HG03045 (cell line): ENCODE results near the gene PLPP1.

Source experiments
- ATAC-seq: cut with Tn5 transposase; IDR thresholded peaks from one replicate; pipeline ENCODE4 v1.9.1; 2021; ENCODE audit warnings: mild to moderate bottlenecking, moderate library complexity; ENCODE audit not compliant: unreplicated experiment

PLPP1 gene

DNA sequence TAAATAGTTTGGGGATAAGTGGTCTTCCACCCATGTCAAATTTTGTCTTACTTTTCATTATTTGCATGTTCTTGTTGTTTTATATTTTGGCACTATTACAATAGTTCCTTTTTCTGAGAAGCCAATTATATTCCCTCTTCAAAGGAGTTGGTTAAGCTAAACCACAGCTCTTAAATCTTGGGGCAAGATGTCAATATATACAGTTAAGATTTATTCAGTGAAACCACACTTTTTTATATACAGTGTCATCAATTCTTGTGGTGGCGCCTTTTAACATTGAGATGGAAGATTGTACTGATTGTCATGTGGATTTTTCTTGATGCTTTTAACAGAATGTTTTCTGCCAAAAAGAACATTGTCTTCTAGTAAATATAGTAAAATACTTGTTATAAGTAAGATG, 122.9 kb downstream of the PLPP1 start:
- ATAC-seq, result no peak

DNA sequence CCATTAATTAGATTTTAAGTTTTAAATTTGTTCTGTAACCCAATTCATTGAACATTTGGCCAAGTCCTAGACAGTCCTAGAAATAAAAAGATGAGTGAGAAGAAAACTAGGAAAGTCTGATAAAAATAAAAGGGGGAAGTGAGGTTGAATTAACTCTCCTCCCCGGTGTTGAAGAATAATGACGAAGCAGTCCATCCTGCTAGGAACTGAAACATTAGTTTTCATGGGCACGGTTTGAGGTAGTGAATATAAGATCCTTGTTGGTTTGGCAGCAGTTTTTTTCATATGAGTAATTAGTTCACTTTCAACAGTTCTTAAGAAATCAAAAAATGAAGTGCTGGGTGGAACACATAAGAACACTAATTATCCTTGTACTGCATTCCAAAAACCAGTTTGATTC, 123.9 kb downstream of the PLPP1 start:
- ATAC-seq, result no peak

DNA sequence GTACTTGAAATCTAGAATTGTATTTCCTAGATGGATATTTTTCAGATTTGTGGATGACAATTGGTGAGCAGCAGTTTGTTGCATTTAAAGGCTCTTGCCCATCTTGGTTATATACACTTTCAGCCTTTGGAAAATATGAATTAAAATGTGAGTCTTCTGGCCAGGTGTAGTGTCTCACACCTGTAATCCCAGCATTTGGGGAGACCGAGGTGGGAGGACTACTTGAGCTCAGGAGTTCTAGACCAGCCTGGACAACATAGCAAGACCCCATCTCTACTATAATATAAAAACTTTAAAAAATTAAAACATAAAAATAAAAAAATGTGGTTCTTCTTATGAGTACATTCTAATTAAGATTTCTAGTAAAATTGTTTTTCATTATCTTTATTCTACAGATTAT, 125.0 kb downstream of the PLPP1 start:
- no peak for ATAC-seq

DNA sequence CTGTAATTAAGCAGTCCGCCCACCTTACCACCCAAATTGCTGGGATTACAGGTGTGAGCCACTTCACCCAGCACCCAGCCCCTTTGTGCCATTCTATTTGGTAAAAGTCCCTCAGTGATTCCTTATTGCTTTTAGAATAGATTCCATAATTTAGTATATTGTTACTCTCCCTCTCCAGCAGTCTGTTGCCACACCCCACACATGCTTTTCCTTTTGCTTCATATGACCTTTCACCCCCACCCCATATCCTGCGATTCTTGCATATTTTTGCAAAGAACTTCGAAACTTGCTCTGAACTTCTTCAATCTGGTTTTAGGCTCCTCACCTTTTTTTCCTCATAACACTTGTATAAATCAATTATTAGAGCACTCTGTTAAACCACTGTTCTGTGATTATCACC, 126.8 kb downstream of the PLPP1 start:
- no peak for ATAC-seq

DNA sequence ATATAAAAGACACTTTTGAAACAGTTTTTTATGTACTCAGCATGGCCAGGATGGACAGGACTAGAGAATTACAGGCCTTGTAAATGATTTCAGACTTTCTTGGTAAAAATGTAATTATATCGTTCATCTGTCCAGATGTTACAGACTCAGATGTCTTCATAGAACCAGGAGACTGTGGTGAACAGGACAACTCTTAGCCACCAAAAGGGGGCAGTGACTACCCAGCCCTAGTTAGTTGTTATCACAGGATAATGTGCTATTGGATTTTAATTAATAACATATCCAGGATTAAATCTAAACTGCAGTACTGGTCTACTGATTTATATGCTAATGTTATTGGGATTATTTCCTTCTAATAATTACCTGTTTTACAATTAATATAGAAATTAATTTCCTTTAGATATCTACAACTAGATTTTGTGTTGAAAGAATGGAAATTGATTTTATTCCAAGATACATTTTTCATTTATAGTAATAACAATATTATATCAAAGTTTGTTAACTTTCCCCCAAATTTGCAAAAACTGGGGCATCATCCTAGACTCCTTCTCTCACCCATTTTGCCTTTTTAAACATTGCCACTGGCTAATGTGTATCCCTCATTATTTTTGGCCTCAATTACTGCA, 127.6 kb downstream of the PLPP1 start:
- ATAC-seq, result no peak

DNA sequence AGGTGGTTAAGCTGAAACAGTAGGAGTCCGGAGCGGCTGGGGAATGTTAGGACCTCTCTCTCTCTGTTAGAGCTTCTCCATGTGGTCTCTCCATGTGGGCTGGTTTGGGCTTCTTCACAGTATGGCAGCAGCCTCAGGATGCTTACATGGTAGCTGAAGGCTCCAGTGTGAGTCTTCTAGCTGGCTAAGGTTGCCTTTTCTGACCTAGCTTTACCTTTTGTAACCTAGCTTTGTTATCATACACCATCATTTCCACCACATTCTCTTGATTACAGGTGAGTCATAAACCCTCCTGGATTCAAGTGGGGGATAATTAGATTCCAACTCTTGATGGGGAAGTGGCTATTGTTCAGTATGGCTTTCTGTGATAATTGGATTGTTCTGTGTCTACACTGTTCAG, 128.5 kb downstream of the PLPP1 start:
- no peak for ATAC-seq

DNA sequence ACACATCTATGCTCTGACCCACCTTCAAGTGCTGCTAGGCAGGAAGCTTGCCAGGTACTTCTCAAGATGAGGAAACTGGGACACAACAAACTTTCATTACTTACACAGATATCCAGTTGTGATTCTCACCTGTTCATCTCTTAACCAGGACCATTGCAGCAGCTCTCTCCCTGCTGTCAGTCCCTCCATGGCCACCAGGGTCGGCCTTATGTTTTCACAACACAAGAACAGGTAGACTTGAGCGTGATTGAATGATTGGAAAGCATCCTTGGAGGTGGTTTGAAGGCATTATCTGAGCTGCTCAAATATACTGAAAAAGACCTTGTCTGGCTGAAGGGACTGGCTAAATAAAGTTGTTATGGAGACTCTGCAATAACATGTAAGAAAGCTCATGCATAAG, 132.6 kb downstream of the PLPP1 start:
- ATAC-seq, result no peak

DNA sequence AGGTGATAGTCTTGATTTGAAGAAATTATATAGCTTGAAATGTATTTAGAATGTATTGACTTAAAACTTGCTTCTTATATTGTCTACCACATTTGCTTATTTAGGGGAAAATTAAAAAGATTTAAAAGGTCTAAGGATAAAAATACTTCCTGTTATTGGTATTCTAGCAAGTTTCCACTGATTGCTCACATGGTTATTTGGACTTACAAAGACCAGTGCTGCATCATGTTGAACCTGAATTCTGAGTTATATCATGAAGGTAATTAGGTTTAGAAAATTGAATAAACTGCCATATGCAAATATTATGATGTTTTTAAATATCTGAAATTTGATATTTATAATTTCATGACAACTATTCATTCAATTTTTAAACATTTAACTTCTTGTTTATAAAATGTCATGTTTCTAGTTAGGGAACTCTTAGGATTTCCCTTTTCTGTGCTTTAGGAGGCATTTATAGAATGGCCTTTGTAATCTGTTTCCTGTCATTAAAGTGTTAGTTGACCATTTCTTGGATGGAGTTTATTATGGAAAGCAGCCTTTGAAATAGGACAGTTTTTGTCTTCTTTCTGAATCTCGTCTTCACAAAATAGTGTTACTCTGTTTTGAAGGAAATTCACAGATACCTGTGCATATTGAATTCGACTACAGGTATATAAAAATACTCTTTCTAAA, 141.1 kb downstream of the PLPP1 start:
- no peak for ATAC-seq

DNA sequence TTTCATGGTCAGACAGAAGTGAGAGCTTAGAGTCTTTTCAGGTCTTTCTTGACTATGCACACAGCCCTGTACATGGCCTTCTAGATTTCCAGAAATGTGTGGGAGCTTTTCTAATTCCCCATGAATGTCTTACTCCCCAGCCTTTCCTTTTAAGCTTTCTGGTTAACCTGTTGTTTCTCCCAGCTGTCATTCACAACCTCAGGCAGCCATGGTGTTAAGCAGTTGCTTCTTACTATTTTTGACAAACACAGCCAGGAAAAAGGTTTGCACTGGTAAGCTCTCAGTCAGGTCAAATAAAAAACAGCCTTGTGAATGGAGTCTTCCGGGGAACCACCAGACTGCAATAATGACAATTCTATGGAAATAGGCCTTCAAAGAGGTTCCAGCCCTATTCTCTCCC, 142.1 kb downstream of the PLPP1 start:
- ATAC-seq, result no peak

DNA sequence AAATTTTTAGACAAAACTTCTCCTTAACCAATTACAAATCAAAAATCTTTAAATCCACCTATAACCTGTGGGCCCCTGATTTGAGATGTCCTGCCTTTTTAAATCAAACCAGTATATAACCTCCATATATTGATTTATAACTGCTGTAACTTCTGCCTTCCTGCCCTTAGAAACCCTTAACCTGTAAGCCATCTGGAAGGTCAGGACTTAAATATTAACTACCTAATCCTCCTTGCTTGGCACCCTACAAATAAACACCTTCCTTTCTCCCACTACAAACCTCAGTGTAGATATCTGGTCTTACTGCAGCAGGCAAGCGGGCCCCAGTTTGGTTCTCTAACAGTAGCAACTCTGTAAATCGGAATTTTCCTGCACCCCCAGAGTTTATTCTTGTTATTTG, 143.1 kb downstream of the PLPP1 start:
- ATAC-seq, result no peak

DNA sequence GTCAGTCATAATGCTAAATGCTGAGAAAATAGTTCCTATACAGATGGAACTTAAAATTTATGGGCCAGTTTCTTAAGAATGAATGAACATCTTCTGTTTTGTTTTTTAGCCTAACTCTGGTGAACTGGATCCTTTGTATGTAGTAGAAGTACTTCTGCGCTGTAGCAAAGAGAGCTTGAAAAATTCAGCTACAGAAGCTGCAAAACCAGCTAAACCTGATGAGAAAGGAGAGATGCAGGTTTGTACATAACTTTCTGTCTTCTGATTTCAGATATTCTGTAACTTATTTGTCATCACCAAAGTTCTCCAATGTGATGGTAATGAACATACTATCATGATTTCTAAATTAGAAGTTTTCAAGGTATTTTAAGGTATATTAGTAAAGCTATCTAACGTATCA, 146.9 kb downstream of the PLPP1 start:
- no peak for ATAC-seq

DNA sequence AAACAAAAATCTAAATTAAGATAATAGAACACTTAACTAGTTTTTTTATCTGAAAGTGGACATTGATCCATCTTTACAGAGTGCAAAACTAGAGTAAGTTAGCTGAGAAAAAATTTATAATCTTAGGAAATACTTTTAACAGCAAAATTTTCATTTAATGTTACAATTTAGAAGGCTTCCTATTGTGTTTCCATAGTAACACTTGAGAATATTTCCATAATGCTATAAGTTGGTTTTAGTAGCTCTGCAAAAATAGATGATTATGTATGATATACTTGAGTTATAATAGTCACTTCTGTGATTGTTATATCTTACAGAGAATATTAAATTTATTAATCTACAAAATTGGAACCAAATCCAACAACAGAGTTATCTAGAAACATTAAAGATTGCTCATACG, 148.4 kb downstream of the PLPP1 start:
- no peak for ATAC-seq

DNA sequence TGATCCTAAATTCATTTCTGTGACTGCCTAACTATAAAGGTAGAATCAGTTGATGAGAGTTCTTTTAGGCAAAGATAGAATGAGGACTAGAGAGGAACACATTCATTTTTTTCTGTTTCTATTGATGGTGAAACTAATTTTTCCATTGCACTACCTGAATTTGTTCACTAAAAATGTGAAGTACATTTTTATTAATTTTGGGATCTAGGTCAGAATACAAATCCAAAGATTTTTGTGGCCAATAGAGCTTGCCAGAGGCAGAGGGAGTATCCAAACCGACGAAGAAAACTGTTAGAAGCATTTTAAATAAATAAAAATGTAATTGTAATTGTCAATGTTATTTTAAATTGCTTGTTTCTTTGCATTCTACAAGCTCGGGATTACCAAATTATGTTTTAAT, 148.9 kb downstream of the PLPP1 start:
- ATAC-seq, result no peak

DNA sequence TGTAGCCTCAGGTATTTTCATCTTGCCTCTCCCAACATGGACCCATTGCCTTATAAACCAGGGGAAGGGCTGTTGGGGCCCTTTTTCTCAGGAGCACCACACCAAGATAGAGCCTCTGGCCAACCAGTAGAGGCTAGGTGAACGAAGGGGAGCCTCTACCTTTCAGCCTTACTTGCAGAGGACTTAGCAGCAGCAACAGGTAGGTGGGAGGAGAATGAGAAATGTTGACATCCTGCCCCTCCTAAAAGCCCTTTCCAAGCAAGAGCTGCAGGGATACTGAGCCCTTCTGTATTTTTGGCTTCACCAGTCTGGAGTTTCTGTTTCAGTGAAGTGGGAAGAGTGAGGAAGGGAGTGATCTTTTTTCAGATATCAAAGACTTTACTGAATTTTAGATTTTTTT, 149.5 kb downstream of the PLPP1 start:
- ATAC-seq, result no peak

DNA sequence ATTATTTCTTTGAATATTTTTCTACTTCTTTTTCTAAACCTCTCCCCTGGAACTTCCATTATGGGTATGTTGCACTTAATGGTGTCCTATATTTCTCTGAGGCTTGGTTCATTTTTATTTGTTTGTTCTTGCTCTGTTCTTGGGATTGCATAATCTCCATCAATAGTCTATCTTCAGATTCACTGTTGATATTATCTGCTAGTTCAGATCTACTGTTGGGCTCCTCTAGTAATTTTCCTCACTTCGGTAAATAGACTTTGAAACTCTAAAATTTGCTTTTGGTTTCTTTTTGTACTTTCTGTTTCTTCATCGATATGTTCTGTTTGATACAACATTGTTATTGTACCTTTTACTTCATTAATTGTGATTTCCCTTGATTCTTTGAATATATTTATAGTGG, 150.7 kb downstream of the PLPP1 start:
- no peak for ATAC-seq

DNA sequence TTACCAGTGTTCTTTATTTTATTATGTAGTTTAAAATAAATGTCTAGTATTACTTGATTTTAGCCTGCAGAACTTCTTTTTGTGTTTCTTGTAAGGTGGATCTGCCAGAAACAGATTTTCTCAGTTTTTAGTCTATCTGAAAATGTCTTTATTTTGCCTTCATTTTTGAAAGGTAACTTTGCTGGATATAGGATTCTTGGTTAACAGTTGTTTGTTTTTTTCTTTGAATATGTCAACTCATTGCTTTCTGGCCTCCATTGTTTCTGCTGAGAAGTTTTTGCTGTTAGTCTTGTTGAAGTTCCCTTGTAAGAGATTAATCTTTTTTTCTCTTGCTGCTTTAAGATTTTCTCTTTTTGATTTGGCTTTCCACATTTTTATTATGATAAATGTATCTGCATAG, 151.5 kb downstream of the PLPP1 start:
- no peak for ATAC-seq

DNA sequence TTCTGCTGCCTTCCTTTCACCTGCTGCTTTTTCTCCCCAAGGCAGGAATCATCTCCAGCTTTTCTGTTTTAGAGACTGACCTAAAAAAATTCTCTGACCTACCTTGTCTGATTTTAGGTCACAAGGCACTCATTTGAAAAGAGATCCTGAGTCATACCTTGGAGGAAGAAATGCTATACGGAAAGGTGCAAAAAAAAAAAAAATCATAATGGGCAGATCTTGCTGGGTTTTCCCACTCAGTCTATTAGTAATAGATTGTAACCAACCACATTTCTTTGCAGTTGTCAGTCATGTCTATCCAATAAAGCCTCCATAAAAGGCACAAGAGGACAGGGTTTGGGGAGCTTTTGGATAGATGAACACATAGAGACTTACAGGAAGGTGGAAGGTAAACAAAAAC, 157.0 kb downstream of the PLPP1 start:
- no peak for ATAC-seq
